Ovary (tissue), 10 donors: ENCODE data around the gene GPR180. TPM values are rescaled to one million over a fixed set of nuclear protein-coding genes. Genes with fewer than 3 reads are reported as not detected.

ENCODE experiments used
- DNase-seq, 5 donors: peaks; one replicate each; pipeline ENCODE4 v3.0.0-alpha.2; 2019 to 2020
- H3K27ac ChIP-seq, 2 donors: fragments of 200-600 bp; one replicate each; pipeline versions ENCODE4 v1.5.1 to v1.8.0; 2019 to 2022
- H3K27me3 ChIP-seq: fragments of 200-600 bp; one replicate; pipeline ENCODE4 v1.8.0; 2022
- H3K36me3 ChIP-seq: fragments of 200-600 bp; sonication (generic); one replicate; pipeline ENCODE4 v1.5.1; 2019
- H3K4me1 ChIP-seq: one replicate; pipeline ENCODE4 v1.8.1; 2013; ENCODE audit warnings: mild to moderate bottlenecking, moderate library complexity; ENCODE audit not compliant: insufficient read depth
- H3K4me3 ChIP-seq: fragments of 200-600 bp; sonication (generic); one replicate; pipeline ENCODE4 v1.5.1; 2017
- H3K9me3 ChIP-seq, 2 donors: fragments of 200-600 bp in 1 of 2; sonication (generic) in 1 of 2; one replicate each; pipeline versions ENCODE4 v1.5.1 to v1.8.1; 2013 to 2019; ENCODE audit warnings: mild to moderate bottlenecking in 1 of 2, moderate library complexity in 1 of 2
- CTCF ChIP-seq, 3 donors: fragments of 450-650 bp in 2 of 3; fragments of 200-600 bp in 1 of 3; IDR thresholded peaks; one replicate each; pipeline versions ENCODE4 v1.5.1 to v1.8.0; 2016 to 2022; ENCODE audit warnings: antibody characterized with exemption in 3 of 3, mild to moderate bottlenecking in 1 of 3
- EP300 ChIP-seq: sonication (generic); formaldehyde crosslinking; IDR thresholded peaks from one replicate; pipeline ENCODE4 v1.6.1; 2017; ENCODE audit warnings: antibody characterized with exemption
- POLR2A ChIP-seq: fragments of 450-650 bp; IDR thresholded peaks from one replicate; pipeline ENCODE4 v1.6.1; 2017; ENCODE audit warnings: antibody characterized with exemption, mild to moderate bottlenecking, moderate library complexity
- WGBS, 3 donors: extraction: QIAGEN DNeasy Blood & Tissue Kit in 1 of 3; methylation state at CpG; one replicate each; pipeline versions ENCODE4 v1.1.5 to v1.1.7; 2013 to 2017; 5-methylcytosine and 5-hydroxymethylcytosine counted together
- intact Hi-C, 4 donors: fragments of 100-400 bp; cut with DNase I; formaldehyde crosslinking; loops; one replicate each; pipeline versions ENCODE4 v1.11.0 to v1.15.1; 2022 to 2023
- long read RNA-seq, 3 donors: library from polyadenylated mRNA in 2 of 3; unstranded in 2 of 3; transcript quantifications; one replicate each; pipeline ENCODE4 v2.0.0 and lab custom pipeline, GENCODE V29; 2021 to 2026
- polyA plus RNA-seq, 2 donors: library from polyadenylated mRNA; stranded (reverse); fragments of 200-250 nt in 1 of 2; fragments of 350-450 nt in 1 of 2; fragmentation: Illumina TruSeq in 1 of 2; extraction: RNeasy Lipid Tissue Mini Kit (QIAGEN cat#74804) in 1 of 2; gene quantifications; one replicate each; pipeline ENCODE4 v1.2.3, GENCODE V29; 2013 to 2014
- total RNA-seq, 7 donors: library from RNA; depleted of rRNA in 2 of 7; stranded (reverse); fragments of >200 nt in 2 of 7; fragmentation: NEBNext Ultra II Directional in 3 of 7; extraction: Animal tissue kit (Norgen Biotek cat#: 25700) in 3 of 7; gene quantifications; one replicate each; pipeline versions ENCODE4 v1.1.0 to v1.2.4, GENCODE V29; 2016 to 2023
- donor health status: DM: no; HTN: no; CAD: no; lungs with moderate emphysema.
- donor health status: DM: no; HTN: no; CAD: no.
- donor health status: Bipolar disorder and iron deficiency.
- donor health status: DM: yes; HTN: yes; CAD: no.
- donor health status: DM: no; HTN: no; CAD: no.
- donor health status: DM: yes; HTN: yes; CAD: no.

Gene GPR180
- 1 to 10 TPM; 3.9 to 6.7 (median 4.9) TPM for total RNA-seq
- 1 to 10 TPM; 1.6 to 3.1 TPM for polyA plus RNA-seq
- long read RNA-seq, donor 1, full-length matches to known transcripts, result 11 of 14 reads
- long read RNA-seq, donor 1, partial matches to known transcripts, result 0 of 14 reads
- long read RNA-seq, donor 1, other reads (novel, unspliced or antisense), result 3 of 14 reads
- long read RNA-seq, donor 2, full-length matches to known transcripts, result 4 of 4 reads
- long read RNA-seq, donor 2, partial matches to known transcripts, result 0 of 4 reads
- long read RNA-seq, donor 2, other reads (novel, unspliced or antisense), result 0 of 4 reads
- long read RNA-seq, donor 3, full-length matches to known transcripts, result 10 of 17 reads
- long read RNA-seq, donor 3, partial matches to known transcripts, result 1 of 17 reads
- long read RNA-seq, donor 3, other reads (novel, unspliced or antisense), result 6 of 17 reads

GRCh38 chr13:94601446-94602431 lies at the start of gene GPR180:
Gene GPR180 (plus strand): TSS chr13:94601857. CDS start chr13:94601928, 71 bp downstream.
- DNase-seq, result peak; percentile 94 to 97 (median 96)
- no peak for TF ChIP-seq EP300
- peak; percentile 69 for TF ChIP-seq POLR2A
- TF ChIP-seq CTCF (IDR thresholded peaks at IDR 0.05), result no peak
- H3K27ac ChIP-seq, result peak within 1 kb of the TSS; percentile 71 to 76
- H3K4me1 ChIP-seq, result no peaks in the 10 kb centered on the region
- H3K4me3 ChIP-seq, result peak within 1 kb of the TSS; percentile 97
- no peaks in the 10 kb centered on the region for H3K27me3 ChIP-seq
- intact Hi-C loops, result no loop called here
- WGBS, 3 donors, result 0% methylated on average over 51 to 71 of the region's 71 CpGs
- no peaks in the 10 kb centered on the region for H3K9me3 ChIP-seq
- no peaks in the 10 kb centered on the region for H3K36me3 ChIP-seq

GRCh38 chr13:94552095-94552494 lies 49.6 kb upstream of the GPR180 start:
- Histone ChIP-seq H3K36me3 (no peaks in the 10 kb centered on the region), H3K4me1 (no peaks in the 10 kb centered on the region), H3K27me3 (no peaks in the 10 kb centered on the region), H3K9me3 (no peaks in the 10 kb centered on the region), H3K27ac (no peak overlapping the region), H3K4me3 (no peak overlapping the region)
- intact Hi-C loops, result loop anchor here in 1 of 4 donors (5.0 kb wide), 1 partner anchor 40 kb away; no protein-coding TSS in a partner anchor
- WGBS, 3 donors, result 91 to 96% (median 92%) methylated on average over 5 of the region's 5 CpGs
- DNase-seq, result no peak
- TF ChIP-seq POLR2A, result no peak
- no peak for TF ChIP-seq EP300
- TF ChIP-seq CTCF (IDR thresholded peaks at IDR 0.05), result no peak

GRCh38 chr13:94553766-94554165 lies 47.9 kb upstream of the GPR180 start:
- Histone ChIP-seq H3K9me3 (no peaks in the 10 kb centered on the region), H3K27me3 (no peaks in the 10 kb centered on the region), H3K36me3 (no peaks in the 10 kb centered on the region), H3K4me3 (no peak overlapping the region), H3K27ac (no peak overlapping the region), H3K4me1 (no peaks in the 10 kb centered on the region)
- intact Hi-C loops, result loop anchor here in 1 of 4 donors (5.0 kb wide), 1 partner anchor 39 kb away; no protein-coding TSS in a partner anchor
- TF ChIP-seq POLR2A (no peak), EP300 (no peak), CTCF (IDR thresholded peaks at IDR 0.05) (no peak)
- DNase-seq, result no peak
- whole genome bisulfite sequencing, 3 donors, result 89 to 90% (median 89%) methylated on average over 4 of the region's 4 CpGs

GRCh38 chr13:94556041-94556440 lies 45.6 kb upstream of the GPR180 start:
- intact Hi-C loops, result no loop called here
- TF ChIP-seq POLR2A, result no peak
- TF ChIP-seq EP300, result no peak
- no peak for TF ChIP-seq CTCF (IDR thresholded peaks at IDR 0.05)
- Histone ChIP-seq H3K27ac (no peak overlapping the region), H3K4me1 (no peaks in the 10 kb centered on the region), H3K4me3 (no peak overlapping the region), H3K9me3 (no peaks in the 10 kb centered on the region), H3K36me3 (no peaks in the 10 kb centered on the region), H3K27me3 (no peaks in the 10 kb centered on the region)
- 63 to 74% (median 70%) methylated on average over 1 of the region's 1 CpG for WGBS, 3 donors
- DNase-seq, result no peak
